OCI-LY1 (cell line): ENCODE measurements around the gene CHMP4B.

Experiments used
- H2AFZ ChIP-seq: fragments of 200-600 bp; sonication (generic), shearing (Covaris generic); 2 replicates; pipeline ENCODE4 v1.6.0; 2014; ENCODE audit warnings: antibody characterized with exemption, mild to moderate bottlenecking, low read length
- H3F3A ChIP-seq: fragments of 200-600 bp; sonication (generic), shearing (Covaris generic); 2 replicates; pipeline ENCODE4 v1.6.0; 2014; ENCODE audit warnings: mild to moderate bottlenecking, antibody characterized with exemption, low read length, moderate library complexity; ENCODE audit not compliant: insufficient read depth
- H3K27ac ChIP-seq: fragments of 200-600 bp; sonication (generic); 2 replicates; pipeline ENCODE4 v1.5.1; 2014; ENCODE audit warnings: low read length, mixed run types, mild to moderate bottlenecking, low read depth; ENCODE audit not compliant: poor library complexity, severe bottlenecking
- H3K27me3 ChIP-seq: fragments of 200-600 bp; sonication (generic); 2 replicates; pipeline ENCODE4 v1.6.0; 2014; ENCODE audit warnings: antibody characterized with exemption, mild to moderate bottlenecking, low read length, moderate library complexity; ENCODE audit not compliant: insufficient read depth
- H3K36me3 ChIP-seq: fragments of 200-600 bp; sonication (generic); 2 replicates; pipeline ENCODE4 v1.6.1; 2014; ENCODE audit warnings: mild to moderate bottlenecking, antibody characterized with exemption, low read length, moderate library complexity, mixed read lengths; ENCODE audit not compliant: insufficient read depth
- H3K4me1 ChIP-seq: fragments of 200-600 bp; sonication (generic); 2 replicates; pipeline ENCODE4 v1.5.1; 2014; ENCODE audit warnings: mild to moderate bottlenecking, low read length, moderate library complexity; ENCODE audit not compliant: insufficient read depth, severe bottlenecking
- H3K4me2 ChIP-seq: fragments of 200-600 bp; sonication (generic), shearing (Covaris generic); 2 replicates; pipeline ENCODE4 v1.6.1; 2014; ENCODE audit warnings: low read length
- H3K4me3 ChIP-seq: fragments of 200-600 bp; sonication (generic); 2 replicates; pipeline ENCODE4 v1.5.1; 2014; ENCODE audit warnings: low read length, low read depth, mild to moderate bottlenecking, mixed read lengths; ENCODE audit not compliant: poor library complexity, severe bottlenecking
- H3K79me2 ChIP-seq: fragments of 200-600 bp; shearing (Covaris generic); 2 replicates; pipeline ENCODE4 v1.6.1; 2016; ENCODE audit warnings: mixed run types, low read length, mixed read lengths; ENCODE audit not compliant: insufficient read depth
- H3K9ac ChIP-seq: fragments of 200-600 bp; sonication (generic), shearing (Covaris generic); 2 replicates; pipeline ENCODE4 v1.6.1; 2014; ENCODE audit warnings: mild to moderate bottlenecking, low read length, mixed read lengths
- H3K9me2 ChIP-seq: fragments of 200-600 bp; sonication (generic), shearing (Covaris generic); 2 replicates; pipeline ENCODE4 v1.6.1; 2014; ENCODE audit warnings: low read depth, mild to moderate bottlenecking, low read length, mixed read lengths
- H3K9me3 ChIP-seq: fragments of 200-600 bp; shearing (Covaris generic); 2 replicates; pipeline ENCODE4 v1.6.1; 2014; ENCODE audit warnings: low read length, mixed read lengths
- H4K20me1 ChIP-seq: fragments of 200-600 bp; sonication (generic), shearing (Covaris generic); 2 replicates; pipeline ENCODE4 v1.6.0; 2016; ENCODE audit warnings: mild to moderate bottlenecking, low read length; ENCODE audit not compliant: insufficient read depth
- CTCF ChIP-seq: fragments of 200-600 bp; sonication (generic), shearing (Covaris generic); IDR thresholded peaks from 2 replicates; pipeline ENCODE4 v1.5.1; 2017; ENCODE audit warnings: mild to moderate bottlenecking, antibody characterized with exemption, low read length, moderate library complexity, mixed read lengths
- EZH2 ChIP-seq: fragments of 200-600 bp; sonication (generic), shearing (Covaris generic); IDR thresholded peaks from 2 replicates; pipeline ENCODE4 v1.8.0; 2017; ENCODE audit warnings: borderline replicate concordance, mixed run types, mild to moderate bottlenecking, antibody characterized with exemption, low read length, moderate library complexity, mixed read lengths

CHMP4B gene

GRCh38 chr20:33843050-33843449 lies 31.9 kb downstream of the CHMP4B start:
- peaks cover 35% of the 10 kb centered on the region for H3K4me1 ChIP-seq
- TF ChIP-seq CTCF (no peak), EZH2 (no peak)
- peaks cover 52% of the 10 kb centered on the region for H3K79me2 ChIP-seq
- H3K9me2 ChIP-seq = no peaks in the 10 kb centered on the region
- H2AFZ ChIP-seq = no peak overlapping the region
- H3K9ac ChIP-seq = no peak overlapping the region
- H3F3A ChIP-seq = no peaks in the 10 kb centered on the region
- no peak overlapping the region for H3K27ac ChIP-seq
- H4K20me1 ChIP-seq = 0 out of 2 replicates have a peak, but pooled peaks cover 3% of the 10 kb centered on the region
- no peak overlapping the region for H3K4me3 ChIP-seq
- H3K4me2 ChIP-seq = no peak overlapping the region
- peaks cover 9% of the 10 kb centered on the region; the same call in 1 of the 2 replicates for H3K36me3 ChIP-seq
- H3K27me3 ChIP-seq = no peaks in the 10 kb centered on the region
- no peaks in the 10 kb centered on the region for H3K9me3 ChIP-seq

GRCh38 chr20:33843854-33844253 lies 32.7 kb downstream of the CHMP4B start:
- Histone ChIP-seq H3K4me3 (no peak overlapping the region), H4K20me1 (0 out of 2 replicates have a peak, but pooled peaks cover 3% of the 10 kb centered on the region), H2AFZ (no peak overlapping the region), H3K79me2 (peaks cover 45% of the 10 kb centered on the region), H3K27me3 (no peaks in the 10 kb centered on the region), H3K9me3 (no peaks in the 10 kb centered on the region), H3K36me3 (peaks cover 17% of the 10 kb centered on the region; the same call in 1 of the 2 replicates), H3K27ac (no peak overlapping the region), H3K4me2 (no peak overlapping the region), H3F3A (no peaks in the 10 kb centered on the region), H3K4me1 (peaks cover 34% of the 10 kb centered on the region), H3K9me2 (no peaks in the 10 kb centered on the region), H3K9ac (no peak overlapping the region; the same call in 1 of the 2 replicates)
- TF ChIP-seq CTCF (no peak), EZH2 (no peak)

- no peak overlapping the region for H3K9ac ChIP-seq
- H3K4me1 ChIP-seq = peaks cover 19% of the 10 kb centered on the region
- no peak overlapping the region for H2AFZ ChIP-seq
- H3K27me3 ChIP-seq = no peaks in the 10 kb centered on the region
- no peaks in the 10 kb centered on the region for H3K9me3 ChIP-seq
- no peak overlapping the region for H3K27ac ChIP-seq
- peaks cover 26% of the 10 kb centered on the region for H3K79me2 ChIP-seq
- no peaks in the 10 kb centered on the region for H3F3A ChIP-seq
- H4K20me1 ChIP-seq = 0 out of 2 replicates have a peak, but pooled peaks cover 3% of the 10 kb centered on the region
- TF ChIP-seq EZH2 = no peak
- no peak for TF ChIP-seq CTCF
- peaks cover 31% of the 10 kb centered on the region for H3K36me3 ChIP-seq
- no peak overlapping the region for H3K4me2 ChIP-seq
- no peaks in the 10 kb centered on the region for H3K9me2 ChIP-seq
- no peak overlapping the region for H3K4me3 ChIP-seq
Observed at GRCh38 chr20:33846291-33846935, 35.3 kb downstream of the CHMP4B start.
